AG09319 (cell line): ENCODE results near the gene RPL5.

Experiments
- DNase-seq: peaks from one replicate; pipeline ENCODE4 v3.0.0-alpha.2; 2010; ENCODE audit warnings: low read depth; ENCODE audit errors: extremely low read depth
- CTCF ChIP-seq: IDR thresholded peaks from 2 replicates; pipeline ENCODE4 v1.5.1; 2011; ENCODE audit warnings: low read depth, mild to moderate bottlenecking, inconsistent platforms, low read length, moderate library complexity

The RPL5 gene

GRCh38 chr1:92791487-92792066, 40.3 kb upstream of the RPL5 start:
- TF ChIP-seq CTCF = no peak
- no peak for DNase-seq

DNA sequence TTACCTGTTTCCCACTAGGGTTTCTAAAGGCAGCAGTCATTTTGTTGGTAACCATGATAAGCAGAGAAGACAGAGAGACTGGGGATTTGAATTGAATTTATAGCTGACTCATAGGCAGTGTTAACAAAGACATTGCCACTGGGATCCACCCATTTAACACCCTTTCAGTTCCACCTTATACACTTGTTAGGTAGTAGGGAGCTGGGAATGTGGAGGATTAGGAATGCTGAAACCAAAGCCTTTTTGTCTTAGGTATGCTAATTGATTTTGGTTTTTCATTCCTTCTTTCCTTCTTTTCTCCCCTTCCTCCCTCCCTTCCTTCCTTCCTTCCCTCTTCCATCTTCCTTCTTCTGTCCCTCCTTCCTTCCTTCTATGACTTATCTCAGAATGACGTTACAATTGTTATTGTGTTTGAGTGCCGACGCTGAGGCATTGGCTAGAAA, 39.5 kb upstream of the RPL5 start:
- DNase-seq = no peak
- no peak for TF ChIP-seq CTCF

DNA sequence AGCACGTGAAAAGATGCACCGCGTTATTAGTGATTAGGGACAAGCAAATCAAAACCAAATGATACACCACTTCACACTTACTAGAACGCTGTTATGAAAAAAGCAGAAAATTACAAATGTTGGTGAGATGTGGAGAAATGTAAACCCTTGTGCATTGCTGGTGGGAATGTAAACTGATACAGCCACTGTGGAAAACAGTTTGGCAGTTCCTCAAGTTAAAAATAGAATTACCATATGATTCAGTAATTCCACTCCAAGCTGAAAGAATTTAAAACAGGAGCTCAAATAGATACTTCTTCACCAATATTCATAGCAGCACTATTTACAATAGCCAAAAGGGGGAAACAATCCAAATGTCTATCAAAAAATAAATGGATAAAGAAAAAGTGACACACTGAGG, 36.7 kb upstream of the RPL5 start:
- DNase-seq = peak; percentile 39
- TF ChIP-seq CTCF = no peak

- TF ChIP-seq CTCF = no peak
- DNase-seq = no peak
These were observed 34.5 kb upstream of the RPL5 start for GRCh38 chr1:92797297-92797696.

- TF ChIP-seq CTCF = no peak
These were observed 33.9 kb upstream of the RPL5 start for GRCh38 chr1:92797961-92798360.

GRCh38 chr1:92803140-92803887, 28.5 kb upstream of the RPL5 start:
- no peak for DNase-seq
- no peak for TF ChIP-seq CTCF

More at GRCh38 chr1:92797961-92798360, 33.9 kb upstream of the RPL5 start:
- no peak for DNase-seq

DNA sequence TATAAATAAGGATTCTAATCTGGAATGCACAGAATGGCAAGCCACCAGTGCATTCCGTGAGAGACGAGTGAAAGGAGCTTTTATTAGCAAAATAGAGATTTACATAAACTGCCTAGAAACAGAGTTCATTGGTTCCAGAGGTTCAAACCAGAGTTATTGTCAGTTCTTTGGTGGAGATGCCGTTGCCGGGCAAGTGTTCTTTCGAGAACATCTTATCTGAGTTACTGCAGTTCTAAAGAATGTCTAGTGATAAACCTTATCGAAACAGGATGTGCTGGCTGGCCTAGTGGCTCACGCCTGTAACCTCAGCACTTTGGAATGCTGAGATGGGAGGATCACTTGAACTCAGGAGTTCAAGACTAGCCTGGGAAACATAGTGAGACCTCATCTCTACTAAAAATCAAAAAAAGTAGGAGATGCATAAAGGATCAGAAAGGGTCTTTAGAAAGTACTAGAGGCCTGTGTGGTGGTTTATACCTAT, 27.1 kb upstream of the RPL5 start:
- DNase-seq = peak; percentile 83

More for the DNA sequence above, 27.1 kb upstream of the RPL5 start:
- no peak for TF ChIP-seq CTCF
